Keratinocyte (primary cell): ENCODE measurements around the gene MAP3K6. TPM values are rescaled to one million over a fixed set of nuclear protein-coding genes. Genes with fewer than 3 reads are reported as not detected.
A peak's percentile ranks its signal among the peaks of the same experiment; 100 is the strongest.
"Not testable (repeated sequence)": the region's sequence is repeated elsewhere in the genome, so short reads cannot be mapped to it uniquely, and the experiment has no call there.

Experiments
- DNase-seq: peaks from one replicate; pipeline ENCODE4 v3.0.0-alpha.2; 2011; ENCODE audit warnings: low read depth, missing footprints, low spot score
- FAIRE-seq: peaks from 2 replicates; lab custom pipeline; 2011; peaks lifted over from hg19 to GRCh38; lab: Jason Lieb, UNC
- H2AFZ ChIP-seq: 2 replicates; pipeline ENCODE4 v1.6.0; 2012; ENCODE audit warnings: low read length, control low read depth, inconsistent platforms; ENCODE audit not compliant: control insufficient read depth
- H3K27ac ChIP-seq: 2 replicates; pipeline ENCODE4 v1.5.1; 2011; ENCODE audit warnings: low read length; ENCODE audit not compliant: control insufficient read depth, insufficient read depth
- H3K27me3 ChIP-seq: 3 replicates; pipeline ENCODE4 v1.6.0; 2011; ENCODE audit warnings: low read length; ENCODE audit not compliant: control insufficient read depth, insufficient read depth; ENCODE audit errors: extremely low read depth
- H3K36me3 ChIP-seq, 2 experiments: 2 replicates in 1 of 2; 3 replicates in 1 of 2; pipeline ENCODE4 v1.5.1; 2011; ENCODE audit warnings: low read length in 2 of 2, mild to moderate bottlenecking in 1 of 2; ENCODE audit not compliant: control insufficient read depth in 2 of 2, insufficient read depth in 2 of 2; ENCODE audit errors: extremely low read depth in 1 of 2
- H3K4me1 ChIP-seq: 3 replicates; pipeline ENCODE4 v1.5.1; 2011; ENCODE audit warnings: low read length; ENCODE audit not compliant: control insufficient read depth, insufficient read depth; ENCODE audit errors: extremely low read depth
- H3K4me2 ChIP-seq: 3 replicates; pipeline ENCODE4 v1.6.0; 2011; ENCODE audit warnings: low read depth, low read length; ENCODE audit not compliant: control insufficient read depth, insufficient read depth; ENCODE audit errors: extremely low read depth
- H3K4me3 ChIP-seq, 3 experiments: fragments of 200-600 bp in 1 of 3; sonication (generic) in 1 of 3; 2 replicates in 2 of 3; 3 replicates in 1 of 3; pipeline ENCODE4 v1.5.1; 2011 to 2016; ENCODE audit warnings: low read length in 3 of 3, mild to moderate bottlenecking in 3 of 3, control low read depth in 2 of 3, inconsistent platforms in 1 of 3, low read depth in 1 of 3, mixed read lengths in 1 of 3, mixed run types in 1 of 3, moderate library complexity in 1 of 3; ENCODE audit not compliant: control insufficient read depth in 2 of 3, insufficient read depth in 2 of 3; ENCODE audit errors: extremely low read depth in 1 of 3
- H3K79me2 ChIP-seq: 2 replicates; pipeline ENCODE4 v1.6.0; 2012; ENCODE audit warnings: low read length; ENCODE audit not compliant: control insufficient read depth, insufficient read depth
- H3K9ac ChIP-seq: 3 replicates; pipeline ENCODE4 v1.6.0; 2011; ENCODE audit warnings: low read length; ENCODE audit not compliant: control insufficient read depth, insufficient read depth; ENCODE audit errors: extremely low read depth
- H3K9me1 ChIP-seq: 3 replicates; pipeline ENCODE4 v1.6.0; 2011; ENCODE audit warnings: low read length; ENCODE audit not compliant: control insufficient read depth, insufficient read depth; ENCODE audit errors: extremely low read depth
- H3K9me3 ChIP-seq: 2 replicates; pipeline ENCODE4 v1.5.1; 2012; ENCODE audit warnings: low read depth, low read length; ENCODE audit not compliant: control insufficient read depth
- H4K20me1 ChIP-seq: 3 replicates; pipeline ENCODE4 v1.6.0; 2011; ENCODE audit warnings: low read length; ENCODE audit not compliant: control insufficient read depth, insufficient read depth; ENCODE audit errors: extremely low read depth
- EZH2 ChIP-seq: IDR thresholded peaks from one replicate; pipeline ENCODE4 v1.6.1; 2012; ENCODE audit warnings: inconsistent platforms, mild to moderate bottlenecking, low read length, moderate library complexity
- dilution Hi-C: fragments of 300-500 bp; cut with MboI; formaldehyde crosslinking; loops from one replicate; pipeline ENCODE4 v1.7.0; 2020; ENCODE audit warnings: low sequenced_read_pairs; ENCODE audit not compliant: extremely low pct_ligation_motif_present
- polyA plus RNA-seq, 5 experiments: library from polyadenylated mRNA; depleted of rRNA in 3 of 5; stranded (reverse) in 3 of 5; stranded (forward) in 1 of 5; unstranded in 1 of 5; fragments of >200 nt; gene quantifications; 1 replicate in 1 of 5; 2 replicates in 3 of 5; 3 replicates in 1 of 5; pipeline versions ENCODE4 v1.2.1 to v1.2.3, GENCODE V29; 2011 to 2012; ENCODE audit warnings: missing spikeins in 2 of 5, low read depth in 1 of 5, low replicate concordance in 1 of 5
- TF ChIP-seq, protein P1 (sequence below), 3 experiments: IDR thresholded peaks in 1 of 3; conservative IDR thresholded peaks in 1 of 3; optimal IDR thresholded peaks in 1 of 3; 2 replicates in 2 of 3; 3 replicates in 1 of 3; pipeline versions ENCODE3 to v1.5.1; 2011; ENCODE audit warnings: low read length in 3 of 3, mild to moderate bottlenecking in 3 of 3, moderate library complexity in 2 of 3, control low read depth in 1 of 3, inconsistent platforms in 1 of 3; ENCODE audit not compliant: insufficient read depth in 2 of 3; ENCODE audit errors: extremely low read depth in 1 of 3

MAP3K6 gene
- polyA plus RNA-seq, 1 donor (not counting 4 experiments of a cell fraction or from before 2014, with no cell fraction given) = 13.4 TPM

DNA sequence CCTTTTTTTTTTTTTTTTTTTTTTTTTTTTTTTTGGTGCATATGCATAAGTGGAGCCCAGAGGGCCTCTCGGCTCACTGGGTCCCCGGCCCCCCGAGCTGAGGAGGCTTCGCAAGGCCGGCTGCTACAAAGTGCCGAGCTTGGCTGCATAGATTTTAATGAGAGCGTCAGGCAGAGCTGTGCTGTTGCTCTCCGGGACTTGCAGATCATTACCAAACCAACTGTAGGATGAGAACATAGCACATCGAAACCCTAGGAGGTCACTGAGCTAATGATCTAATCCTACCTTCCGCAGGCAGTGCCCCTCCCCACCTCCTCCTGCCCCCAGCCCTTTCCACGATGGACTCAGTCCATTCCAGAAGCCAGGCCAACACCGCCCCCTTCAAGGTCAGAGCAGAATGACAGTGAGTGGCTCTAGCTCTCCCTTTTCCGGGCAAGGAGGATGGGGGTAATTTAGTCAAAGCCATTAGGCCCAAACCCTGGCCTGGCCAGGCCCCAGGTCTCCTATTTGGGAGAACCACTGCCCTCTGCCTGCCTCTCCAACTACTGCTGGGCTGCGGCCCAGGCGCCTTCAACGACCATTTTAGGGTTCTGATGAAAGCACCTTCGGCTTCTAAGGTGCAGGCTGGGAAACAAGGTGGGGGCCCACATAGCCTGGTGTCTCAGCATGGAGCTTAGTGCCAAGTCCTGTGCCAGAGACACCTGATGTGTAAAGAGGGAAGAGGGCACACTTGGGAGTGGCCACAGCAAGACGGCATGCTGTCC, 39.0 kb upstream of the MAP3K6 start:
- not testable (repeated sequence) for H3K79me2 ChIP-seq, H3K27me3 ChIP-seq, H3K27ac ChIP-seq, H3K4me3 ChIP-seq, DNase-seq, H3K4me2 ChIP-seq, H2AFZ ChIP-seq, FAIRE-seq, H3K9me1 ChIP-seq, H4K20me1 ChIP-seq, H3K9ac ChIP-seq, H3K9me3 ChIP-seq
- dilution Hi-C loops = loop anchor here (25.0 kb wide), 1 partner anchor 182 kb away; no protein-coding TSS in a partner anchor
- Histone ChIP-seq H3K4me1 (peaks cover 42% of the 10 kb centered on the region), H3K36me3 (peaks cover 8 to 31% of the 10 kb centered on the region in 2 experiments)

DNA sequence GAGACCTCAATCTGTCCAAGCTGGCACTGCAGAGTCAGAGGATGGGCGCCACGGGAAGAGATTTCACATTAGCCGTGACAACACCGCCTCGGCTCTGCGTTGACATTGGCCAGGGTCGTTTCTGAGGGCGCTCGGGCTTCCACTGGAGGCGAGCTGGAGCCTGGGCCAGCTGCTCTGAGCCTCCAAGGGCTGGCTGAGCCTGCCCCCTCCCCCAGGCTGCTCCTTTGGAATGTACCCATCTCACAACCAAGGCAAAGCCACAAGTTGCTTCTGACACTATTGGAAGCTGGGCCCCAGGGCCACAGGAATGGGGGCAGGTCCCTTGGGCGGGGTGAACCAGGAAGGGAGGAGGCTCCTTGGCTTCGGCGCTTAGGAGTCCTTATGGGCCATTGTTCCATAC, 38.3 kb upstream of the MAP3K6 start:
- Histone ChIP-seq H2AFZ (no peak overlapping the region), H4K20me1 (no peaks in the 10 kb centered on the region), H3K4me2 (no peak overlapping the region), H3K36me3 (peaks cover 6 to 26% of the 10 kb centered on the region in 2 experiments), H3K9me1 (no peaks in the 10 kb centered on the region), H3K79me2 (no peaks in the 10 kb centered on the region), H3K9me3 (no peaks in the 10 kb centered on the region), H3K9ac (peak overlapping the region; percentile 18), H3K4me3 (no peak overlapping the region), H3K27me3 (no peaks in the 10 kb centered on the region), H3K4me1 (peaks cover 42% of the 10 kb centered on the region), H3K27ac (no peak overlapping the region)
- dilution Hi-C loops = loop anchor here (25.0 kb wide), 1 partner anchor 182 kb away; no protein-coding TSS in a partner anchor
- DNase-seq (peak; percentile 58), FAIRE-seq (peak; percentile 72)
- TF ChIP-seq, protein P1, sequence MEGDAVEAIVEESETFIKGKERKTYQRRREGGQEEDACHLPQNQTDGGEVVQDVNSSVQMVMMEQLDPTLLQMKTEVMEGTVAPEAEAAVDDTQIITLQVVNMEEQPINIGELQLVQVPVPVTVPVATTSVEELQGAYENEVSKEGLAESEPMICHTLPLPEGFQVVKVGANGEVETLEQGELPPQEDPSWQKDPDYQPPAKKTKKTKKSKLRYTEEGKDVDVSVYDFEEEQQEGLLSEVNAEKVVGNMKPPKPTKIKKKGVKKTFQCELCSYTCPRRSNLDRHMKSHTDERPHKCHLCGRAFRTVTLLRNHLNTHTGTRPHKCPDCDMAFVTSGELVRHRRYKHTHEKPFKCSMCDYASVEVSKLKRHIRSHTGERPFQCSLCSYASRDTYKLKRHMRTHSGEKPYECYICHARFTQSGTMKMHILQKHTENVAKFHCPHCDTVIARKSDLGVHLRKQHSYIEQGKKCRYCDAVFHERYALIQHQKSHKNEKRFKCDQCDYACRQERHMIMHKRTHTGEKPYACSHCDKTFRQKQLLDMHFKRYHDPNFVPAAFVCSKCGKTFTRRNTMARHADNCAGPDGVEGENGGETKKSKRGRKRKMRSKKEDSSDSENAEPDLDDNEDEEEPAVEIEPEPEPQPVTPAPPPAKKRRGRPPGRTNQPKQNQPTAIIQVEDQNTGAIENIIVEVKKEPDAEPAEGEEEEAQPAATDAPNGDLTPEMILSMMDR (optimal IDR thresholded peaks at IDR 0.05 in 1 of 3, IDR thresholded peaks at IDR 0.05 in 1 of 3, conservative IDR thresholded peaks at IDR 0.05 in 1 of 3; ENCODE audit: extremely low read depth in 1 of 3, insufficient read depth in 2 of 3, low read length in 3 of 3) = no peak
- TF ChIP-seq EZH2 = no peak
